Choroid plexus epithelial cell (primary cell): ENCODE measurements around the gene APCDD1L.
A peak's percentile ranks its signal among the peaks of the same experiment; 100 is the strongest.
"Not testable (repeated sequence)": the region's sequence is repeated elsewhere in the genome, so short reads cannot be mapped to it uniquely, and the experiment has no call there.

ENCODE experiments used
- DNase-seq: peaks from one replicate; pipeline ENCODE4 v3.0.0-alpha.2; 2010; ENCODE audit warnings: low read depth
- H3K4me3 ChIP-seq: 2 replicates; pipeline ENCODE4 v1.5.1; 2011; ENCODE audit warnings: low read depth, mild to moderate bottlenecking, control low read depth, low read length, moderate library complexity
- CTCF ChIP-seq: conservative IDR thresholded peaks from 2 replicates; pipeline ENCODE4 v1.5.1; 2011; ENCODE audit warnings: low read depth, mild to moderate bottlenecking, control low read depth, inconsistent platforms, low read length, moderate library complexity

Gene APCDD1L

GRCh38 chr20:58432186-58432954 is 82.8 kb downstream of the APCDD1L start:
- TF ChIP-seq CTCF: no peak
- H3K4me3 ChIP-seq: no peak overlapping the region
- DNase-seq: peak; percentile 83

- DNase-seq: no peak
- no peak for TF ChIP-seq CTCF
- H3K4me3 ChIP-seq: no peak overlapping the region
These were observed 84.1 kb downstream of the APCDD1L start for GRCh38 chr20:58431134-58431533.

- TF ChIP-seq CTCF: no peak
These were observed 85.9 kb downstream of the APCDD1L start for GRCh38 chr20:58429303-58429702.

GRCh38 chr20:58428364-58428763 is 86.8 kb downstream of the APCDD1L start:
- no peak for TF ChIP-seq CTCF
- no peak for DNase-seq
- H3K4me3 ChIP-seq: no peak overlapping the region

More at GRCh38 chr20:58429303-58429702, 85.9 kb downstream of the APCDD1L start:
- no peak for DNase-seq
- no peak overlapping the region for H3K4me3 ChIP-seq

GRCh38 chr20:58427571-58427970 is 87.6 kb downstream of the APCDD1L start:
- not testable (repeated sequence) for DNase-seq, H3K4me3 ChIP-seq

GRCh38 chr20:58424218-58424969 is 90.8 kb downstream of the APCDD1L start:
- no peak for DNase-seq
- no peak for TF ChIP-seq CTCF
- no peak overlapping the region for H3K4me3 ChIP-seq

GRCh38 chr20:58421497-58421850 is 93.7 kb downstream of the APCDD1L start:
- no peak for TF ChIP-seq CTCF
- H3K4me3 ChIP-seq: no peak overlapping the region
- no peak for DNase-seq
